A549 treated with DMSO at 1 μM for 4 hours (cell line): ENCODE data around the gene FADS6. TPM values are rescaled to one million over a fixed set of nuclear protein-coding genes. Genes with fewer than 3 reads are reported as not detected.

Source experiments
- total RNA-seq: library from RNA; stranded (reverse); fragments of 200-300 nt; extraction: Qiagen RNA extraction; gene quantifications from 5 replicates; pipeline ENCODE4 v1.2.3, GENCODE V29; 2022; ENCODE audit warnings: low read depth

Gene FADS6
- 0.10 TPM in 1 of 5 replicates, not detected in the others for total RNA-seq

GRCh38 chr17:74892974-74893911, at the start of gene FADS6:
FADS6 (minus strand) TSS chr17:74893633; CDS start chr17:74893595, 38 bp downstream.

DNA sequence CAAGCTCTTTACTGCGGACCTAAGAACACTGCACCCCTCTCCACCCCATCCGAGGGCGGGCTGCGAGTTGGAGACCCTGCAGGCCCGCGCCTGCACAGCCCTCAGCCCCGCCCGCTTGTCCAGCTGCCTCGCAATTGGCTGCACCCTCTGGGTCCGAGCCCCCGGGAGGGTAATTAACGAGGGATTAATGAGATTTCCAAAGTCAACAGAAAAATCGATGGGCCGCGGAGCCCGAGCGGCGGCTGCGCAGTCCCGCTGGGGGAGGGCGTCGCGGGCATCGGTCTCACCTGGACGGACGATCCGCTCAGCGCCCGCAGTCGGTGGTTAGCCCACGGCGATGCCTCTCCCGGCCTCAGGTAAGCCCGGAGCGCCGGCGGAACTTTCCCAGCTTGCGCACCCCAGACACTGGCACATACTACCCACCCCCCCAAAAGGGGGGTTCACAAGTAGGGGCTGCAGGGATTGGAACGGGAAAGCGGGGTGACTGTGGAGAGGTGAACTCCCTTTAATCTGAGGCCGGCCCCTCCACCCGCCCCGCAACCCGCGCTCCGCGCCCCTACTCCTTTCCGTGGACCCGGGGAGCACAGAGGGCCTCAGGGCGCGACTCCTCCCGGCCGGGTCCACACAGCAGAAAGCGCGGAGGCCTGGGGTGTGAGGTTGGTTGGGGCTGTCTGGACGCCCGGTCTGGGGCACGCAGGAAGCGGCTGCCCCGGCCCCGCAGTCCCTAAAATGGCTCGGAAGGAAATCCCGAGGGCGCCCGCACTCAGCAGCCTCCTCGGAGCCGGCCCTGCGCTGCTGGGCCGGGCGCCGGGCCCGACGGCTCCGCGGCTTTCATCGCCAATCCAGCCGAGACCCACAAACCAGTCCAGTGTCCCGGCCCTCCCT, 42.4 kb upstream of the FADS6 start, which contains the start of gene OTOP3:
Gene OTOP3 (plus strand): TSS at position 314 of the 885 bp plus-strand sequence. CDS start 24 bp downstream, at position 338.

DNA sequence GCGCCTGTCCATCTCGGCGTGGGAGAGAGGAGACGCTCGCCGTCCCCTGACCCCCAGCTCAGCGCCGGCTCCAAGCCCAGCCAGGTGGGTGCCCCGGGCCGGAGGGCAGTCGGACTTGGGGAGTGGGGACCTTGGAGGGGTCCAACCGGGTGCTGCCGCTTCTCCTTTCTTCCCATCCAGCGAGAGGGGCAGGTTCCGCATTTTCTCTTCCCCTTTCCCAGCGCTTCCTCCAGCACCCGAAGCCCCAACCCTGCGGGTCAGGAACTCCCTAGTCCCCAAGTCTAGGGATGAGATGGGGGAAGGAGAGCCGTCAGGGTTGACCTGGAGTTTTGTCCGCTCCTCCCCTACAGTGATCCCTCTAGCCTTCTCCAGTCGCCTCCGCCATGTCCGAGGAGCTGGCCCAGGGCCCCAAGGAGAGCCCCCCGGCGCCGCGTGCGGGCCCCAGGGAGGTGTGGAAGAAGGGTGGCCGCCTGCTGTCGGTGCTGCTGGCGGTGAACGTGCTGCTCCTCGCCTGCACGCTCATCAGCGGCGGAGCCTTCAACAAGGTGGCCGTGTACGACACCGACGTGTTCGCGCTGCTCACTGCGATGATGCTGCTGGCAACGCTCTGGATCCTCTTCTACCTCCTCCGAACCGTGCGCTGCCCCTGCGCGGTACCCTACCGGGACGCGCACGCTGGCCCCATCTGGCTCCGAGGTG, 31.0 kb upstream of the FADS6 start, which contains the start of gene OTOP2:
Gene OTOP2 (plus strand): TSS at position 24 of the 699 bp plus-strand sequence. CDS start 360 bp downstream, at position 384.

GRCh38 chr17:74922694-74923537, 29.5 kb upstream of the FADS6 start, which contains the start of gene USH1G:
USH1G (minus strand) TSS chr17:74923255; CDS start chr17:74923073, 182 bp downstream.

DNA sequence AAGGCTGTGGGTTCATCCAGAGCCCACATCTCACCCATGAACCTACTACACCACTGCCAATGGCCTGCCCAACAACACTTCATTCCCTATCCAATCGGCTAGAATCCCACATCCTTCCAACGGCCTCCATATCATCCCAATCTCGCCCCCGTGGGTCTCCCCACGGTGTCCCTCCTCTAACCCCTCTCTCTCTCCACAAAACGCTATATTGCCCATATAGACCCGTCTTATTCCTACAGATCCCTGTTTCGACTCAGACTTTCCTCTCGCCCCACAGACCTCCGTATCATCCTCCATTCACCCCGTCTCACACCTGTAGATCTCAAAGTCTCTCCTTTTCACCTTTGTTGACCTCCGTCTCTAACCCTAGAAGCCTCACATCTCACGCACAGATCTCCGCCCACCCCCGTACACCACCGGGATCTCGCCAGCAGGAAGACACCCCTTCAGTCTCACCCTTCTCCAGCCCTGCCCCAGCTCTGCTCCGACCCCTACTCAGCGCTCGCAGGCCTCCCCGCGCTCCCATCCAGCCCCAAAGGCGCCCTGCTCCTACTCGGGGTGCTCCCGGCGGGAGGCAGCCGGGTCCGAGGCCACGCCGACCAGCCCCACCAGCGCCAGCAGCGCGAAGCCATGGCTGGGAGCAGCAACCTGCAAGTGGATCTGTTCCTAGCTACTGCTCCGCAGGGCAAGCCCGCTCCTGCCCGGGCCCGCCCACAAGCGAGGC, 21.0 kb downstream of the FADS6 start, which contains the start of gene FDXR:
Gene FDXR (minus strand): TSS at position 682 of the 724 bp plus-strand sequence. CDS start 50 bp downstream, at position 632.

DNA sequence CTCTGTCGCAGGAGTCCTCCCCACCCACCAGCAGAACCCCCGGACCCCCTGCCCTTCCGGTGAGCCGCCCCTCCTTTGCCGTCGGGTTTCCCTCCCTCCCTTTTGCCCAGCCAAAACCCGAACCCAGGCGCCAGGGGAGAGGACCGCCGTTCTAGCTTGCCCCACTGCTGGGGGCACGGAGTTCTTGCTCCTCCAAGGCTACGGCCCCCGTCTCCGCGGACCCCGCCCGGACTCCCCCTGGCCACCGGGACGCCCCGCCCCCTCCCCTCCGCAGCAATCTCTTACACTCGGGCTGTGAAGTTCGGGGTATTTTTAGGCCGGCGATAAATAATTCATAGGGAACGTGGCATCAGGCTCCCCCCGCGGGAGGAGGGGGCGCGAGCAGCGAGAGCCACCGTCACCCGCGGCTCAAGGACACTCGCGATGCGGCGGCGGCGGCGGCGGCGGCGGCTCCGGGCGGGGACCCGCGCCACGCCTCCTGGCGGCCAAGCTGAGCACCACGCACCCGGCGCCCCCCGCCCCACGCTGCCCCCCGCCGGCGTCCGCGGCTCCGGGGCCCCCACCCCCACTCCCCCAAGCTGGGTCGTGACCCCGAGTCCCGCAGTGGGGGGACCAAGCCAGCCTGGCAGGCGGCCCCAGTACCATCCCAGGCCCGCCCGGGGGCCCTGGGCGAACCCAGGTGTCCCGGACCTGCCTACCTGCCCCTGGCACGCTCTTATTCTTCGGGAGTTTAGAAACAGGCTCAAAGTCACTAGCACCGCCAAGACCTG, 33.8 kb downstream of the FADS6 start, which contains the start of gene GRIN2C:
Gene GRIN2C (minus strand): TSS at position 427 of the 770 bp plus-strand sequence. CDS start 4,793 bp downstream, outside the sequence.

Other genes starting within 250 kb of the FADS6 start
- not detected in 5 replicates for gene CD300LF, start 180.7 kb downstream of the FADS6 start, total RNA-seq
- 0.99 to 1.6 TPM (median 1.3 TPM) in 5 replicates for gene RAB37, start 156.4 kb downstream of the FADS6 start, total RNA-seq
- gene NHERF1, start 145.0 kb downstream of the FADS6 start, total RNA-seq, result 35.8 to 49.4 TPM (median 45.3 TPM) in 5 replicates
- 52.1 to 64.3 TPM (median 56.3 TPM) in 5 replicates for gene NAT9, start 117.3 kb downstream of the FADS6 start, total RNA-seq
- gene GRIN2C, start 33.7 kb downstream of the FADS6 start, total RNA-seq, result 0.06 to 0.61 TPM (median 0.23 TPM) in 5 replicates
- 54.9 to 76.2 TPM (median 59.9 TPM) in 5 replicates for gene FDXR, start 20.6 kb downstream of the FADS6 start, total RNA-seq
- 0.02 to 0.11 TPM (median 0.06 TPM) in 5 replicates for gene USH1G, start 29.6 kb upstream of the FADS6 start, total RNA-seq
- gene OTOP2, start 30.6 kb upstream of the FADS6 start, total RNA-seq, result 0.06 to 0.18 TPM (median 0.07 TPM) in 5 replicates
- gene OTOP3, start 42.3 kb upstream of the FADS6 start, total RNA-seq, result not detected in 5 replicates
- gene HID1, start 79.1 kb upstream of the FADS6 start, total RNA-seq, result 6.3 to 7.3 TPM (median 7.2 TPM) in 5 replicates
- gene CDR2L, start 94.0 kb upstream of the FADS6 start, total RNA-seq, result 35.3 to 50.0 TPM (median 44.7 TPM) in 5 replicates
- gene MRPL58, start 119.0 kb upstream of the FADS6 start, total RNA-seq, result 74.1 to 83.2 TPM (median 79.3 TPM) in 5 replicates
- gene ATP5PD, start 153.3 kb upstream of the FADS6 start, total RNA-seq, result 451 to 527 TPM (median 489 TPM) in 5 replicates
- 28.0 to 29.8 TPM (median 29.0 TPM) in 5 replicates for gene KCTD2, start 153.6 kb upstream of the FADS6 start, total RNA-seq
- 23.9 to 31.5 TPM (median 27.3 TPM) in 5 replicates for gene SLC16A5, start 194.3 kb upstream of the FADS6 start, total RNA-seq
- 14.9 to 20.8 TPM (median 17.9 TPM) in 5 replicates for gene ARMC7, start 216.3 kb upstream of the FADS6 start, total RNA-seq
- 83.2 to 128 TPM (median 117 TPM) in 5 replicates for gene NT5C, start 238.1 kb upstream of the FADS6 start, total RNA-seq